ENCODE data around the gene UQCRC2.
A peak's percentile ranks its signal among the peaks of the same experiment; 100 is the strongest.

The UQCRC2 gene

DNA sequence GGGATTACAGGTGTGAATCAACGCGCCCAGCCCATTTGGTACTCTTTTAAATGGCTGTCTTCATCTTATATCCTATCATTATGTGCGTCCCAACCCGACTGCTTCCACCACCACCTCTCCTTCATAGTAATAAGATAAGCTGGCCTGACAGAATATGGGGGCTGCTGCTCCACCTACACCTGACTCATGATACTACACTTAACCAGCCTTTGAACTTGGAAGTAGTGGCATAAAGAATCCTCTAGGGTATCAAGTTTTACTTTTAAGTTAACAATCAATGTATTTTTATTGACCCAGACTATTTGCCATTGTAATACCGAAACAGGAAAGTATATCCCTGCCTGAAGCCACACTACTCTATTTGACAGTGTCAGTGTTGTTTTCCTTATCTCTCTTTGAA is 28.9 kb downstream of the UQCRC2 start:
- no peak for DNase-seq (ENCODE audit: low read depth in 2 of 2)
- TF ChIP-seq, protein P1, sequence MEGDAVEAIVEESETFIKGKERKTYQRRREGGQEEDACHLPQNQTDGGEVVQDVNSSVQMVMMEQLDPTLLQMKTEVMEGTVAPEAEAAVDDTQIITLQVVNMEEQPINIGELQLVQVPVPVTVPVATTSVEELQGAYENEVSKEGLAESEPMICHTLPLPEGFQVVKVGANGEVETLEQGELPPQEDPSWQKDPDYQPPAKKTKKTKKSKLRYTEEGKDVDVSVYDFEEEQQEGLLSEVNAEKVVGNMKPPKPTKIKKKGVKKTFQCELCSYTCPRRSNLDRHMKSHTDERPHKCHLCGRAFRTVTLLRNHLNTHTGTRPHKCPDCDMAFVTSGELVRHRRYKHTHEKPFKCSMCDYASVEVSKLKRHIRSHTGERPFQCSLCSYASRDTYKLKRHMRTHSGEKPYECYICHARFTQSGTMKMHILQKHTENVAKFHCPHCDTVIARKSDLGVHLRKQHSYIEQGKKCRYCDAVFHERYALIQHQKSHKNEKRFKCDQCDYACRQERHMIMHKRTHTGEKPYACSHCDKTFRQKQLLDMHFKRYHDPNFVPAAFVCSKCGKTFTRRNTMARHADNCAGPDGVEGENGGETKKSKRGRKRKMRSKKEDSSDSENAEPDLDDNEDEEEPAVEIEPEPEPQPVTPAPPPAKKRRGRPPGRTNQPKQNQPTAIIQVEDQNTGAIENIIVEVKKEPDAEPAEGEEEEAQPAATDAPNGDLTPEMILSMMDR (IDR thresholded peaks at IDR 0.05; ENCODE audit: low read depth, low read length), result no peak
- no peak overlapping the region for H3K4me3 ChIP-seq (replicated peaks in 1 of 2; ENCODE audit: low read depth in 2 of 2, low read length in 2 of 2)

DNA sequence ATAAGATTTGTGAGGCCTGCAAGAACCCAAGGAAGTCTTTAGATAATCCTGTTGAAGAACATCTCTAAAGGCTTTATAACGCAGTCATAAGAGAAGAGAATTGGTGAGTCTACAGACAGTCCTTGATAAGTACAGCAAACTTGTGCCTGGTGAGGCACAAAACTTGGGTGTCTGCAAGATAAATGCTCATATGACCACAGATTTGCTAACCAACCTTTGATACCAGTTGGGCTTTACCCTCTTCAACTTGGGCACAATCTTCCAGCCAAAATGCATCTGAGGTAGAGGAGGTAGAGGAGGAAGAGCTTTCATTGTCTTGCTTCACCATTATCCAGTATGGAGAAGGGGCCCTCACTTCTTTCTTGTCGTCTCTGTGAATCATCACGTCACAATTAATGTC is 30.9 kb downstream of the UQCRC2 start:
- H3K4me3 ChIP-seq (replicated peaks in 1 of 2; ENCODE audit: low read depth in 2 of 2, low read length in 2 of 2), result no peak overlapping the region
- no peak for DNase-seq (ENCODE audit: low read depth in 2 of 2)
- TF ChIP-seq, protein P1 (IDR thresholded peaks at IDR 0.05; ENCODE audit: low read depth, low read length), result no peak

DNA sequence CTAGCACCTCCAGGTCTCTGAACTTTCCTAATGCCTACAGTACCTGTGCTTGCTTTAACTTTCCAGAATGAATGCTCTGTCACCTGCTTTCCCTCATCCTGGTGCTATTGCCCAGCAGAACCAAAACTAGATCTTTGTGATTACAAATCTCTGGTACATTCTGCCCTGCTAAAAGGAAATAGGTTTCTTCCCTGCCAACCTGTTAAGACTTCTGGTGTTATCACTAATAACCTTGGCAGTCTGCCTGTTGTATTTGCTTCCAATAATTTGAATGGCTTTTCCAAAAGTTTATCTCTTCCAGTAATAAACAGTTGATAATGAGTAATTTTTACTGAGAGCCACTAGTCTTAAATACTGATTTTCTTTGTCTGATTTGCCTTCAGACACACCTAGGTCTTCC is 32.4 kb downstream of the UQCRC2 start:
- TF ChIP-seq, protein P1 (IDR thresholded peaks at IDR 0.05; ENCODE audit: low read depth, low read length), result no peak
- H3K4me3 ChIP-seq (replicated peaks in 1 of 2; ENCODE audit: low read depth in 2 of 2, low read length in 2 of 2), result no peak overlapping the region
- DNase-seq (ENCODE audit: low read depth in 2 of 2), result no peak

DNA sequence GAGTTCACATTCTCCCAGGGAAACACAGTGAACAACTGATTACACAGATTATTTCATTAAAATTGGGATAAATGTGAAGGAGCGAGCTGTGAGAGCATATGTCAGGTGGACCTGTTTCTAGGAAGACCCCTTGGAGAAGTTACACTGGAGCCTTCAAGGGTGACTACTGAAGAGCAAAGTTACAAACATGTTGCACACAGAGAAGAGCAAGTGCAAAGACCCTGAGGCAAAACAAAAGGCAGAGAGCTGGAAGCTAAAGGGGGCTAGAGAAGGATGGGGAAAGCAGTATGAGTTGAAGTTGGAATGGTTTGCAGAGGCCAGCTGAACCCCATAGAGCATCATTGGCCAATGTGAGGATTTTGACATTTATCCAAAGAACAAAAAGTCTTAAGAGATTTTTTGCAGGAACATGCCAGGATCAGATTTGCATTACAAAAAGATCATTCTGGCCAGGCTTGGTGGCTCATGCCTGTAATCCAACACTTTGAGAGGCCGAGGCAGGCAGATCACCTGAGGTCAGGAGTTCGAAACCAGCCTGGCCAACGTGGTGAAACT is 33.6 kb downstream of the UQCRC2 start:
- DNase-seq (ENCODE audit: low read depth in 2 of 2), result no peak
- TF ChIP-seq, protein P1 (IDR thresholded peaks at IDR 0.05; ENCODE audit: low read depth, low read length), result no peak
- H3K4me3 ChIP-seq (replicated peaks in 1 of 2; ENCODE audit: low read depth in 2 of 2, low read length in 2 of 2), result no peak overlapping the region

DNA sequence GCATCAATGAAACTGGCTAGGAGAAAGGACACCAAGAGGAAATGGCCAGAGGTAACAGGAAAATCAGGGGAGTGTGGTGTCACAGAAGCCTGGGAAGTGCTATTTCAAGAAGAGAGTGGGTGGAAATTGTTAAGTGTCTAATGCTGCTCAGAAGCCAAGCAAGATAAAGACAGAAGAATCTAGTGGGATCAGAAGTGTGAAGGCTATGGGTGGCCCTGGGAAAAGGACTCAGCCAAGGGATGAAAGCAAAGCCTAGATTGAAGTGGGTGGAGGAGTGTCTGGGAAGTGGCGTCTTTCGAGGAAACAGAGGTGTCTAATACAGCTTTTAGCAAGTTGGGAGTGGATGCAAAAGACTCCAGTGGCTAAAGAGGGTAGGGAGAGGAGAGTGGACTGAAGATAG is 34.3 kb downstream of the UQCRC2 start:
- TF ChIP-seq, protein P1 (IDR thresholded peaks at IDR 0.05; ENCODE audit: low read depth, low read length), result no peak
- DNase-seq (ENCODE audit: low read depth in 2 of 2), result no peak

DNA sequence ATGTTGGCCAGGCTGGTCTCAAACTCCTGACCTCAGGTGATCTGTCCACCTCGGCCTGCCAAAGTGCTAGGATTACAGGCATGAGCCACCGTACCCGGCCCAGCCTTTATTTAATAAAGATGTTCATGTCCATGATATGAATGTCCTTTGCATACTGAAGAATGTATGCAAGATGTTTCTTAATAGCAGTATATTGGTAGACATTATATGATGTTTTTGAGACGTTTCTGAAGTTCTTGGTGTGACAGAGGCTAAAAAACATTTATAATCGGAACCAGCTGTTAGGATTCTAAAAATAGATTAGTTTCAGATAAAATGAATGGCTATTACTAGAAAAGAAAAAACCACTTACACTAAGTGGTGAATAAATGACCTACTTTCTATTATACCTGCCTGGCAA is 36.0 kb downstream of the UQCRC2 start:
- TF ChIP-seq, protein P1 (IDR thresholded peaks at IDR 0.05; ENCODE audit: low read depth, low read length), result no peak
- no peak overlapping the region for H3K4me3 ChIP-seq (replicated peaks in 1 of 2; ENCODE audit: low read depth in 2 of 2, low read length in 2 of 2)
- DNase-seq (ENCODE audit: low read depth in 2 of 2), result peak in 1 of 2 donors; percentile 13

More for the DNA sequence above, 34.3 kb downstream of the UQCRC2 start:
- H3K4me3 ChIP-seq (replicated peaks in 1 of 2; ENCODE audit: low read depth in 2 of 2, low read length in 2 of 2), result no peak overlapping the region

DNA sequence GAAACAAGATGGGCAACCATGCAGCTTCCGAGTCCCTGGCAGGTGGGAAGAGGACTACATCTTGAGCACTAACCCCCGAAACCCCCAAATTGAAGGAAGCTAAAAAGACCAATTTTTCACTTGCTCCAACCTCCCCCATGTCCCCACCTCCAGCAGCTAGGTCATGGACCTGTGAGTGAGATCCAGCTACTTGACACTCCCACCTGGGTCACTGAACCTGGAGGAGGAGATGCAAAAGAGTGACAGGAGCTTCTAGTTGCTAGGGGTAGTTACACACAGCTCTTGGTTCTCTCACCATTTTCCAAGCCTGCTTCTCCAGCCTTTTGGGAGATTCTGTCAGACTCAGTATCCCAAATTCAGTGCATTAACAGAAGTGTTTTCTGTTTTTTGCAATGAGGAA is 36.6 kb downstream of the UQCRC2 start:
- no peak overlapping the region for H3K4me3 ChIP-seq (replicated peaks in 1 of 2; ENCODE audit: low read depth in 2 of 2, low read length in 2 of 2)
- DNase-seq (ENCODE audit: low read depth in 2 of 2), result no peak
- TF ChIP-seq, protein P1 (IDR thresholded peaks at IDR 0.05; ENCODE audit: low read depth, low read length), result no peak
